Ovary (tissue), 9 donors: ENCODE data around the gene PIGU. TPM values are rescaled to one million over a fixed set of nuclear protein-coding genes. Genes with fewer than 3 reads are reported as not detected.
A peak's percentile ranks its signal among the peaks of the same experiment; 100 is the strongest.

Source experiments
- DNase-seq, 5 donors: peaks; one replicate each; pipeline ENCODE4 v3.0.0-alpha.2; 2019 to 2020
- H3K27ac ChIP-seq, 2 donors: fragments of 200-600 bp; one replicate each; pipeline versions ENCODE4 v1.5.1 to v1.8.0; 2019 to 2022
- H3K27me3 ChIP-seq: fragments of 200-600 bp; one replicate; pipeline ENCODE4 v1.8.0; 2022
- H3K36me3 ChIP-seq: fragments of 200-600 bp; sonication (generic); one replicate; pipeline ENCODE4 v1.5.1; 2019
- H3K4me1 ChIP-seq: one replicate; pipeline ENCODE4 v1.8.1; 2013; ENCODE audit warnings: mild to moderate bottlenecking, moderate library complexity; ENCODE audit not compliant: insufficient read depth
- H3K4me3 ChIP-seq: fragments of 200-600 bp; sonication (generic); one replicate; pipeline ENCODE4 v1.5.1; 2017
- H3K9me3 ChIP-seq, 2 donors: fragments of 200-600 bp in 1 of 2; sonication (generic) in 1 of 2; one replicate each; pipeline versions ENCODE4 v1.5.1 to v1.8.1; 2013 to 2019; ENCODE audit warnings: mild to moderate bottlenecking in 1 of 2, moderate library complexity in 1 of 2
- CTCF ChIP-seq, 3 donors: fragments of 450-650 bp in 2 of 3; fragments of 200-600 bp in 1 of 3; IDR thresholded peaks; one replicate each; pipeline versions ENCODE4 v1.5.1 to v1.8.0; 2016 to 2022; ENCODE audit warnings: antibody characterized with exemption in 3 of 3, mild to moderate bottlenecking in 1 of 3
- EP300 ChIP-seq: sonication (generic); formaldehyde crosslinking; IDR thresholded peaks from one replicate; pipeline ENCODE4 v1.6.1; 2017; ENCODE audit warnings: antibody characterized with exemption
- POLR2A ChIP-seq: fragments of 450-650 bp; IDR thresholded peaks from one replicate; pipeline ENCODE4 v1.6.1; 2017; ENCODE audit warnings: antibody characterized with exemption, mild to moderate bottlenecking, moderate library complexity
- WGBS, 3 donors: extraction: QIAGEN DNeasy Blood & Tissue Kit in 1 of 3; methylation state at CpG; one replicate each; pipeline versions ENCODE4 v1.1.5 to v1.1.7; 2013 to 2017; 5-methylcytosine and 5-hydroxymethylcytosine counted together
- intact Hi-C, 4 donors: fragments of 100-400 bp; cut with DNase I; formaldehyde crosslinking; loops; one replicate each; pipeline versions ENCODE4 v1.11.0 to v1.15.1; 2022 to 2023
- polyA plus RNA-seq, 2 donors: library from polyadenylated mRNA; stranded (reverse); fragments of 200-250 nt in 1 of 2; fragments of 350-450 nt in 1 of 2; fragmentation: Illumina TruSeq in 1 of 2; extraction: RNeasy Lipid Tissue Mini Kit (QIAGEN cat#74804) in 1 of 2; gene quantifications; one replicate each; pipeline ENCODE4 v1.2.3, GENCODE V29; 2013 to 2014
- total RNA-seq, 7 donors: library from RNA; depleted of rRNA in 2 of 7; stranded (reverse); fragments of >200 nt in 2 of 7; fragmentation: NEBNext Ultra II Directional in 3 of 7; extraction: Animal tissue kit (Norgen Biotek cat#: 25700) in 3 of 7; gene quantifications; one replicate each; pipeline versions ENCODE4 v1.1.0 to v1.2.4, GENCODE V29; 2016 to 2023
- donor health status: DM: no; HTN: no; CAD: no; lungs with moderate emphysema.
- donor health status: DM: no; HTN: no; CAD: no.
- donor health status: Bipolar disorder and iron deficiency.
- donor health status: DM: yes; HTN: yes; CAD: no.
- donor health status: DM: no; HTN: no; CAD: no.
- donor health status: DM: yes; HTN: yes; CAD: no.

The PIGU gene
- total and polyA plus RNA-seq, 9 donors, result 14.4 to 61.4 (median 20.9) TPM

DNA sequence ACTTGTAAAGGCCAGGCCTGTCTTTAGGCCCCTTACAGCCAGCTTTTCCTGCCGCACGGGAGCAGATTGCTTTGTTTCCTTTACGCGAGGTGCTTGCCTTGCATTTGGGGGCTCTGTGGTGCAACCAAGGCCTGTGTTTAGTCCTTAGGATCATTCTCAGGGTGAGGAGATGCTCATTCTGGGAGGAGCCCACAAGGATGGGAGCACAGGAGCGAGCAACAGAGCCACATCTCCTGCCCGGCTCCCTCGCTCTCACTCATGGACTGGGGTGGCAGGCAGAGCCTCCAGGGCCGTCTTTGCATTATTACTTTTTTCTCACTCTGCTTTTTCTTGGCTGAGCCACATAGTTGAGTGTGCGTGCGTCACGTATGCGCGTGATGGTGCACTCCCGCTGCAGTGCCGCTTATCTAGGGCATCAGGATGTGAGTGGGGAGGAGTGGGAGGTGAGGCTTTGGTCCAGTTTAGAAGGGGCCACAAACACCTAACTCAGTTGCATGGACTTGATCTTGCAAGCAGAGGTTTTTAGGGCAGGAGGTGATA is 141.5 kb downstream of the PIGU start:
- Histone ChIP-seq H3K36me3 (no peaks in the 10 kb centered on the region), H3K27ac (no peak overlapping the region), H3K27me3 (no peaks in the 10 kb centered on the region), H3K4me3 (no peak overlapping the region), H3K4me1 (no peaks in the 10 kb centered on the region), H3K9me3 (no peaks in the 10 kb centered on the region)
- no peak for DNase-seq
- intact Hi-C loops, result loop anchor here in 1 of 4 donors (10.0 kb wide), 1 partner anchor 169 kb away; the partner anchor contains the start of gene TP53INP2
- TF ChIP-seq CTCF (IDR thresholded peaks at IDR 0.05) (no peak), POLR2A (no peak), EP300 (no peak)
- 89 to 94% (median 91%) methylated on average over 15 of the region's 15 CpGs for WGBS, 3 donors

- no peak for TF ChIP-seq CTCF (IDR thresholded peaks at IDR 0.05)
- no peak for TF ChIP-seq POLR2A
- TF ChIP-seq EP300, result no peak
- Histone ChIP-seq H3K9me3 (no peaks in the 10 kb centered on the region), H3K4me1 (no peaks in the 10 kb centered on the region), H3K36me3 (no peaks in the 10 kb centered on the region), H3K27me3 (no peaks in the 10 kb centered on the region), H3K4me3 (no peak overlapping the region), H3K27ac (no peak overlapping the region)
- no peak for DNase-seq
- 90 to 93% (median 92%) methylated on average over 15 of the region's 15 CpGs for WGBS, 3 donors
- intact Hi-C loops, result loop anchor here in 1 of 4 donors (10.0 kb wide), 1 partner anchor 170 kb away; the partner anchor contains the start of gene TP53INP2
These were observed 142.3 kb downstream of the PIGU start for GRCh38 chr20:34534391-34535165.

- no peak for DNase-seq
- Histone ChIP-seq H3K9me3 (no peaks in the 10 kb centered on the region), H3K4me1 (no peaks in the 10 kb centered on the region), H3K27me3 (no peaks in the 10 kb centered on the region), H3K4me3 (no peak overlapping the region), H3K36me3 (no peaks in the 10 kb centered on the region), H3K27ac (no peak overlapping the region)
- WGBS, 3 donors, result 90 to 92% (median 92%) methylated on average over 7 of the region's 7 CpGs
- intact Hi-C loops, result loop anchor here in 1 of 4 donors (10.0 kb wide), 1 partner anchor 172 kb away; the partner anchor contains the start of gene TP53INP2
- TF ChIP-seq POLR2A (no peak), EP300 (no peak), CTCF (IDR thresholded peaks at IDR 0.05) (no peak)
These were observed 144.1 kb downstream of the PIGU start for GRCh38 chr20:34532756-34533155.

GRCh38 chr20:34532320-34532719 is 144.6 kb downstream of the PIGU start:
- intact Hi-C loops, result loop anchor here in 1 of 4 donors (10.0 kb wide), 1 partner anchor 172 kb away; the partner anchor contains the start of gene TP53INP2
- DNase-seq, result peak in 1 of 5 donors; percentile 12
- H3K9me3 ChIP-seq, result no peaks in the 10 kb centered on the region
- no peak for TF ChIP-seq POLR2A
- TF ChIP-seq EP300, result no peak
- TF ChIP-seq CTCF (IDR thresholded peaks at IDR 0.05), result no peak
- H3K36me3 ChIP-seq, result no peaks in the 10 kb centered on the region
- 73 to 76% (median 74%) methylated on average over 8 of the region's 8 CpGs for WGBS, 3 donors
- no peaks in the 10 kb centered on the region for H3K4me1 ChIP-seq
- no peaks in the 10 kb centered on the region for H3K27me3 ChIP-seq
- no peak overlapping the region for H3K27ac ChIP-seq
- no peak overlapping the region for H3K4me3 ChIP-seq
